ENCODE data around the gene GRIN1.

GRIN1 gene

GRCh38 chr9:137190315-137190856 is 51.4 kb downstream of the GRIN1 start:
- peaks cover 34 to 42% of the 10 kb centered on the region in 2 donors for H3K36me3 ChIP-seq (ENCODE audit: control insufficient read depth in 2 of 2, insufficient read depth in 2 of 2, low read length in 2 of 2)
- no peaks in the 10 kb centered on the region for H3K9me3 ChIP-seq (ENCODE audit: control insufficient read depth in 2 of 2, low read length in 2 of 2)
- H3K27ac ChIP-seq (ENCODE audit: low read depth in 2 of 2, low read length in 2 of 2), result peak overlapping the region; percentile 52 to 94
- H3K9ac ChIP-seq (ENCODE audit: low read depth in 1 of 2, low read length in 2 of 2), result peak overlapping the region; percentile 86 to 88
- no peaks in the 10 kb centered on the region for H3K27me3 ChIP-seq (ENCODE audit: control insufficient read depth in 2 of 2, insufficient read depth in 2 of 2, low read length in 2 of 2)
- peak overlapping the region; percentile 84 to 97 for H3K4me3 ChIP-seq (ENCODE audit: low read length in 2 of 2)
- H3K4me1 ChIP-seq (ENCODE audit: control insufficient read depth in 2 of 2, insufficient read depth in 2 of 2, low read length in 2 of 2), result peaks cover 54 to 56% of the 10 kb centered on the region in 2 donors

- no peaks in the 10 kb centered on the region for H3K27me3 ChIP-seq (ENCODE audit: control insufficient read depth in 2 of 2, insufficient read depth in 2 of 2, low read length in 2 of 2)
- peaks cover 57 to 64% of the 10 kb centered on the region in 2 donors for H3K4me1 ChIP-seq (ENCODE audit: control insufficient read depth in 2 of 2, insufficient read depth in 2 of 2, low read length in 2 of 2)
- H3K27ac ChIP-seq (ENCODE audit: low read depth in 2 of 2, low read length in 2 of 2), result no peak overlapping the region
- no peaks in the 10 kb centered on the region for H3K9me3 ChIP-seq (ENCODE audit: control insufficient read depth in 2 of 2, low read length in 2 of 2)
- no peak overlapping the region for H3K4me3 ChIP-seq (ENCODE audit: low read length in 2 of 2)
- peaks cover 28 to 33% of the 10 kb centered on the region in 2 donors for H3K36me3 ChIP-seq (ENCODE audit: control insufficient read depth in 2 of 2, insufficient read depth in 2 of 2, low read length in 2 of 2)
- no peak overlapping the region for H3K9ac ChIP-seq (ENCODE audit: low read depth in 1 of 2, low read length in 2 of 2)
Measured at GRCh38 chr9:137191245-137191644, 52.3 kb downstream of the GRIN1 start.

GRCh38 chr9:137191691-137192447 is 52.9 kb downstream of the GRIN1 start:
- Histone ChIP-seq H3K27ac (ENCODE audit: low read depth in 2 of 2, low read length in 2 of 2) (no peak overlapping the region), H3K4me3 (ENCODE audit: low read length in 2 of 2) (no peak overlapping the region), H3K4me1 (ENCODE audit: control insufficient read depth in 2 of 2, insufficient read depth in 2 of 2, low read length in 2 of 2) (peaks cover 57 to 65% of the 10 kb centered on the region in 2 donors), H3K9ac (ENCODE audit: low read depth in 1 of 2, low read length in 2 of 2) (no peak overlapping the region), H3K27me3 (ENCODE audit: control insufficient read depth in 2 of 2, insufficient read depth in 2 of 2, low read length in 2 of 2) (no peaks in the 10 kb centered on the region), H3K36me3 (ENCODE audit: control insufficient read depth in 2 of 2, insufficient read depth in 2 of 2, low read length in 2 of 2) (peaks cover 27 to 31% of the 10 kb centered on the region in 2 donors), H3K9me3 (ENCODE audit: control insufficient read depth in 2 of 2, low read length in 2 of 2) (no peaks in the 10 kb centered on the region)

- Histone ChIP-seq H3K9ac (ENCODE audit: low read depth in 1 of 2, low read length in 2 of 2) (no peak overlapping the region), H3K4me3 (ENCODE audit: low read length in 2 of 2) (no peak overlapping the region), H3K27me3 (ENCODE audit: control insufficient read depth in 2 of 2, insufficient read depth in 2 of 2, low read length in 2 of 2) (no peaks in the 10 kb centered on the region), H3K4me1 (ENCODE audit: control insufficient read depth in 2 of 2, insufficient read depth in 2 of 2, low read length in 2 of 2) (peaks cover 52 to 61% of the 10 kb centered on the region in 2 donors), H3K27ac (ENCODE audit: low read depth in 2 of 2, low read length in 2 of 2) (no peak overlapping the region), H3K36me3 (ENCODE audit: control insufficient read depth in 2 of 2, insufficient read depth in 2 of 2, low read length in 2 of 2) (peaks cover 27% of the 10 kb centered on the region in 2 donors), H3K9me3 (ENCODE audit: control insufficient read depth in 2 of 2, low read length in 2 of 2) (no peaks in the 10 kb centered on the region)
Measured at GRCh38 chr9:137192448-137192780, 53.5 kb downstream of the GRIN1 start.

- peaks cover 26 to 27% of the 10 kb centered on the region in 2 donors for H3K36me3 ChIP-seq (ENCODE audit: control insufficient read depth in 2 of 2, insufficient read depth in 2 of 2, low read length in 2 of 2)
- H3K9me3 ChIP-seq (ENCODE audit: control insufficient read depth in 2 of 2, low read length in 2 of 2), result no peaks in the 10 kb centered on the region
- peaks cover 52 to 61% of the 10 kb centered on the region in 2 donors for H3K4me1 ChIP-seq (ENCODE audit: control insufficient read depth in 2 of 2, insufficient read depth in 2 of 2, low read length in 2 of 2)
- no peak overlapping the region for H3K4me3 ChIP-seq (ENCODE audit: low read length in 2 of 2)
- H3K27ac ChIP-seq (ENCODE audit: low read depth in 2 of 2, low read length in 2 of 2), result no peak overlapping the region
- no peaks in the 10 kb centered on the region for H3K27me3 ChIP-seq (ENCODE audit: control insufficient read depth in 2 of 2, insufficient read depth in 2 of 2, low read length in 2 of 2)
- H3K9ac ChIP-seq (ENCODE audit: low read depth in 1 of 2, low read length in 2 of 2), result no peak overlapping the region
Measured at GRCh38 chr9:137192859-137193258, 53.9 kb downstream of the GRIN1 start.

DNA sequence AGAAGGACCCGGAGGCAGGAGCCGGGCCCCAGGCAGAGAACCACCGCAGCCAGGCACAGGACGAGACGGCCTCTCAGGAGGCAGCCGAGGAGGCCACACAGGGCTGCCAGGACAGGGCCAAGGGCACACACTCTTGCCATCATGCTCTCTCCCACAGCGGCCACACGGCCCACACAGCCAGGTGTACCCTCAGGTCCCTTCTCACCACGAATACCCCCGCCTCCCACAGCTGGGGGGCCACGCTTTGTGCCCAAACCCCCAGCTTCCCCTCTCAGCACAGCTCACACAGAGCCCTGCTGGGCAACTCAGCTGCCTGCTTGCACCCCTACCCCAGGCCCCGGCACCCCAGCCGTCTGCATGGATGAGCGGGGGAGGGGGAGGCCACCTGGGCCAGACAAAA is 54.8 kb downstream of the GRIN1 start:
- Histone ChIP-seq H3K27me3 (ENCODE audit: control insufficient read depth in 2 of 2, insufficient read depth in 2 of 2, low read length in 2 of 2) (no peaks in the 10 kb centered on the region), H3K4me3 (ENCODE audit: low read length in 2 of 2) (no peak overlapping the region), H3K9me3 (ENCODE audit: control insufficient read depth in 2 of 2, low read length in 2 of 2) (no peaks in the 10 kb centered on the region), H3K36me3 (ENCODE audit: control insufficient read depth in 2 of 2, insufficient read depth in 2 of 2, low read length in 2 of 2) (peaks cover 26 to 27% of the 10 kb centered on the region in 2 donors), H3K4me1 (ENCODE audit: control insufficient read depth in 2 of 2, insufficient read depth in 2 of 2, low read length in 2 of 2) (peaks cover 57 to 67% of the 10 kb centered on the region in 2 donors), H3K9ac (ENCODE audit: low read depth in 1 of 2, low read length in 2 of 2) (no peak overlapping the region), H3K27ac (ENCODE audit: low read depth in 2 of 2, low read length in 2 of 2) (no peak overlapping the region)

GRCh38 chr9:137194388-137194787 is 55.4 kb downstream of the GRIN1 start:
- Histone ChIP-seq H3K36me3 (ENCODE audit: control insufficient read depth in 2 of 2, insufficient read depth in 2 of 2, low read length in 2 of 2) (peaks cover 26 to 27% of the 10 kb centered on the region in 2 donors), H3K9me3 (ENCODE audit: control insufficient read depth in 2 of 2, low read length in 2 of 2) (no peaks in the 10 kb centered on the region), H3K27ac (ENCODE audit: low read depth in 2 of 2, low read length in 2 of 2) (peak overlapping the region; percentile 96 to 97), H3K4me1 (ENCODE audit: control insufficient read depth in 2 of 2, insufficient read depth in 2 of 2, low read length in 2 of 2) (peaks cover 60 to 66% of the 10 kb centered on the region in 2 donors), H3K27me3 (ENCODE audit: control insufficient read depth in 2 of 2, insufficient read depth in 2 of 2, low read length in 2 of 2) (no peaks in the 10 kb centered on the region), H3K9ac (ENCODE audit: low read depth in 1 of 2, low read length in 2 of 2) (peak overlapping the region; percentile 24 to 65), H3K4me3 (ENCODE audit: low read length in 2 of 2) (peak overlapping the region; percentile 55 to 57)

- peak overlapping the region; percentile 60 to 65 for H3K9ac ChIP-seq (ENCODE audit: low read depth in 1 of 2, low read length in 2 of 2)
- peaks cover 58 to 62% of the 10 kb centered on the region in 2 donors for H3K4me1 ChIP-seq (ENCODE audit: control insufficient read depth in 2 of 2, insufficient read depth in 2 of 2, low read length in 2 of 2)
- peak overlapping the region; percentile 96 to 97 for H3K27ac ChIP-seq (ENCODE audit: low read depth in 2 of 2, low read length in 2 of 2)
- H3K9me3 ChIP-seq (ENCODE audit: control insufficient read depth in 2 of 2, low read length in 2 of 2), result no peaks in the 10 kb centered on the region
- H3K4me3 ChIP-seq (ENCODE audit: low read length in 2 of 2), result peak overlapping the region; percentile 55 to 57
- peaks cover 25 to 26% of the 10 kb centered on the region in 2 donors for H3K36me3 ChIP-seq (ENCODE audit: control insufficient read depth in 2 of 2, insufficient read depth in 2 of 2, low read length in 2 of 2)
- no peaks in the 10 kb centered on the region for H3K27me3 ChIP-seq (ENCODE audit: control insufficient read depth in 2 of 2, insufficient read depth in 2 of 2, low read length in 2 of 2)
Measured at GRCh38 chr9:137194909-137195308, 56.0 kb downstream of the GRIN1 start.

GRCh38 chr9:137195525-137196220 is 56.7 kb downstream of the GRIN1 start:
- Histone ChIP-seq H3K27ac (ENCODE audit: low read depth in 2 of 2, low read length in 2 of 2) (peak overlapping the region; percentile 96 to 97), H3K4me3 (ENCODE audit: low read length in 2 of 2) (peak overlapping the region; percentile 55 to 57), H3K4me1 (ENCODE audit: control insufficient read depth in 2 of 2, insufficient read depth in 2 of 2, low read length in 2 of 2) (peaks cover 53 to 54% of the 10 kb centered on the region in 2 donors), H3K9me3 (ENCODE audit: control insufficient read depth in 2 of 2, low read length in 2 of 2) (no peaks in the 10 kb centered on the region), H3K9ac (ENCODE audit: low read depth in 1 of 2, low read length in 2 of 2) (peak overlapping the region; percentile 60 to 65), H3K27me3 (ENCODE audit: control insufficient read depth in 2 of 2, insufficient read depth in 2 of 2, low read length in 2 of 2) (no peaks in the 10 kb centered on the region), H3K36me3 (ENCODE audit: control insufficient read depth in 2 of 2, insufficient read depth in 2 of 2, low read length in 2 of 2) (peaks cover 19 to 20% of the 10 kb centered on the region in 2 donors)
